Natural killer cell treated with Interleukin-12 subunit alpha and Interleukin-12 subunit beta and Interleukin-15 and Interleukin-18, amount 100 ng/mL, for 72 hours (primary cell): Measurements from ENCODE around the gene RFX2. TPM values are rescaled to one million over a fixed set of nuclear protein-coding genes. Genes with fewer than 3 reads are reported as not detected.

ENCODE experiments used
- ATAC-seq, 2 donors: fragments of 150-1000 bp; cut with Tn5 transposase in 1 of 2; sonication (Bioruptor Pico), chemical (Tn5 transposase) in 1 of 2; 2 replicates each; pipeline ENCODE4 v1.10.0; 2021
- DNase-seq: peaks from one replicate; pipeline ENCODE4 v3.0.0; 2022; ENCODE audit warnings: low spot score
- H3K27ac Mint-ChIP-seq, 2 donors: 1 replicate in 1 of 2; 2 replicates in 1 of 2; pipeline ENCODE4 v1.8.0; 2022; ENCODE audit warnings: mixed read lengths in 2 of 2, mild to moderate bottlenecking in 1 of 2, moderate library complexity in 1 of 2
- H3K27me3 Mint-ChIP-seq, 2 donors: 1 replicate in 1 of 2; 2 replicates in 1 of 2; pipeline ENCODE4 v1.8.0; 2022; ENCODE audit warnings: mixed read lengths in 2 of 2
- H3K36me3 Mint-ChIP-seq: one replicate; pipeline ENCODE4 v1.8.0; 2022; ENCODE audit warnings: mixed read lengths
- H3K4me1 Mint-ChIP-seq, 2 donors: 1 replicate in 1 of 2; 2 replicates in 1 of 2; pipeline ENCODE4 v1.8.0; 2022; ENCODE audit warnings: low read depth in 2 of 2, mixed read lengths in 2 of 2, mild to moderate bottlenecking in 1 of 2
- H3K4me3 Mint-ChIP-seq: one replicate; pipeline ENCODE4 v1.8.0; 2022; ENCODE audit warnings: mixed read lengths
- H3K9me3 Mint-ChIP-seq: 2 replicates; pipeline ENCODE4 v1.8.0; 2022; ENCODE audit warnings: mixed read lengths
- total RNA-seq, 2 donors: library from RNA; stranded (reverse); gene quantifications; one replicate each; pipeline ENCODE4 v1.2.3, GENCODE V29; 2022

The RFX2 gene
- total RNA-seq, 2 donors from 2014 or later = 6.6 to 6.9 TPM

DNA sequence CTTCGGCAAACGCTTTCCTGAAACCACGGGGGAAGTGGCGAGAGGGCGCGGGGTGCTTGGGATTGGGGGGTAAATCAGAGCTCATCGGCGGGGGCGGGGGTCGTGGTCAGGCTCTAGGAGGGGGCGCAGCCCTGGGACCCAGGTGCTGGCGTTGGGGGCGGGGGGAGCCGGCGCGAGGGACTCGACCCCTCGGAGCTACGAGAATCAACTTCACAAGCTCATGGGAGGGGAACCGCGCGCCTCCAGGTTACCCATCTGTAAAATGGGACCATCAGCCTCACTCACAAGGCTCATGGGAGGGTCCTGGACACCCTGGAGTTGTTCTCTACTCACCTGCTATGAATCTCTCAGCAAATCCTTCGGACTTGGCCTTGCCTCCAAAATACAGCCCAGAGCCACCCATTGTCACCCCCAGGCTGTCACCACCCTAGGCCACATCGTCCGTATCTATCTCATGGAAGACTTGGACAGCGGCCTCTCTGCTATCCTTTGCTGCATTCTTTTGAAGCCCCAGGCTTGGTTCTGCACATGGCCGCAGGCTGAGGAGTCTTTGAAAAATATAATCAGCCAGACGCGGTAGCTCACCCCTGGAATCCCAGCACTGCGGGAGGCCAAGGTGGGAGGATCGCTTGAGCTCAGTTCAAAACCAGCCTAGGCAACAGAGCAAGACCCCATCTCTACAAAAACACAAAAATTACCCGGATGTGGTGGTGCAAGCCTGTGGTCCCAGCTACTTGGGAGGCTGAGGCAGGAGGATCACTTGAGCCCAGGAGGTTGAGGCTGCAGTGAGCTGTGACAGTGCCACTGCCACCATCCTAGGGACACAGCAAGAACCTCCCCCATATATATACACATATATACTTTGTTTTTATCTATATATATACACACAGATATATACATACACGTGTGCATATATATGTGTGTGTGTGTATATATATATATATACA lies 131.4 kb downstream of the RFX2 start:
- Mint-ChIP-seq H3K27me3 (no peaks in the 10 kb centered on the region), H3K4me3 (peak overlapping the region; percentile 100), H3K4me1 (peaks cover 54 to 58% of the 10 kb centered on the region in 2 donors), H3K27ac (peak overlapping the region; percentile 92 to 94), H3K36me3 (peaks cover 7% of the 10 kb centered on the region), H3K9me3 (no peaks in the 10 kb centered on the region)
- DNase-seq = no peak
- ATAC-seq = no peak

GRCh38 chr19:5977785-5978605 lies 132.3 kb downstream of the RFX2 start, which contains the start of gene RANBP3:
TSS of gene RANBP3 (minus strand) at chr19:5978140. CDS start at chr19:5978082, 58 bp downstream.
- H3K27me3 Mint-ChIP-seq = no peaks in the 10 kb centered on the region
- H3K36me3 Mint-ChIP-seq = peaks cover 7% of the 10 kb centered on the region
- ATAC-seq (peak; percentile 96 to 97), DNase-seq (peak; percentile 100)
- peak within 1 kb of the TSS; percentile 92 to 94 for H3K27ac Mint-ChIP-seq
- H3K4me1 Mint-ChIP-seq = peaks cover 45 to 49% of the 10 kb centered on the region in 2 donors
- peak within 1 kb of the TSS; percentile 100 for H3K4me3 Mint-ChIP-seq
- H3K9me3 Mint-ChIP-seq = no peaks in the 10 kb centered on the region

DNA sequence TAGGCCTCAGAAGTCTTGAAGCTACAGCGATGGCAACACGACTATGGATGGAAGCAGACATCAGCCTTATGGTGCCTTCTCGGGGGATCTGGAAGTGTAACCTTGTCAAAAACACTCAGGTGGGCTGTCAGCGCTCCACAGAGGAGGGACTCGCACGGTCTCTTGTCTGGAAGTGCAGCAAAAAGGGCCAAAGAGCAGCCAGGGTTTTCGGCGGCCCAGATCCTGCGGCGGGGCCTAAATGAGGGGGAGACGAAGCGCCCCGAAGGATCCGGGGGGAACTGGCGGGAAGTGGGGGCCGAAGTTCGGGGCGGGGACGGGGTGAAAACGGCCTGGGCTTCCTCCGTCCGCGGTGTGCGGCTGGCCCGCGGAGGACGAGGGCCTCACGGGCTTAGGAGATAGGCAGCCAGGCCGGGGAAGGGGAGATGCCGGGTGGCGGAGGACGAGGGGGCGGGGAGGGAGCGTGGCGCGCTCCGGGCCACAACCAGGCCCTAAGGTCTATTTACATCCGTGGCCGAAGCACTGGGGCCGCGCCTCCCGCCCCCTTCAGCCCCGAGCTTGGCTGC lies 133.0 kb downstream of the RFX2 start:
- Mint-ChIP-seq H3K27me3 (no peaks in the 10 kb centered on the region), H3K9me3 (no peaks in the 10 kb centered on the region), H3K36me3 (peaks cover 7% of the 10 kb centered on the region), H3K4me3 (peak overlapping the region; percentile 100), H3K27ac (peak overlapping the region; percentile 92 to 94), H3K4me1 (peaks cover 47 to 51% of the 10 kb centered on the region in 2 donors)
- ATAC-seq = peak in 1 of 2 donors; percentile 2
- no peak for DNase-seq

GRCh38 chr19:5976768-5977167 lies 133.5 kb downstream of the RFX2 start:
- Mint-ChIP-seq H3K36me3 (peaks cover 7% of the 10 kb centered on the region), H3K27me3 (no peaks in the 10 kb centered on the region), H3K9me3 (no peaks in the 10 kb centered on the region), H3K27ac (peak overlapping the region; percentile 92 to 94), H3K4me3 (peak overlapping the region; percentile 100), H3K4me1 (peaks cover 50 to 56% of the 10 kb centered on the region in 2 donors)
- DNase-seq (no peak), ATAC-seq (no peak)

DNA sequence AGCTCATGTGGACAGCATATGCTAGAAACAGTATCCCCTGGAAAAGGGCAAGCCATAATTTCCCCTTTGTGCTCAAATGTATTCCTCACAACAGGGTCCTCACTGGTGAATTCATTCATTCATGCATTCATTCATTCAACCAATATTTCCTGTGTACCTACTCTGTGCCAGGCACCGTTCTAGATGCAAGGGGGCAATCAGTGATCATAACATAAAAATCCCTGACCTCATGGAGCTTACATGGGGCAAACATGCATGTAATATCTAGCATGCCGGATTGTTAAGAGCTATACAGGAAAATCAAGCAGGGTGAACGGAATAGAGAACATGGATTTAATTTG lies 134.9 kb downstream of the RFX2 start:
- no peak for ATAC-seq
- peaks cover 59 to 61% of the 10 kb centered on the region in 2 donors for H3K4me1 Mint-ChIP-seq
- H3K36me3 Mint-ChIP-seq = peaks cover 7% of the 10 kb centered on the region
- no peaks in the 10 kb centered on the region for H3K9me3 Mint-ChIP-seq
- no peak for DNase-seq
- peak overlapping the region; percentile 100 for H3K4me3 Mint-ChIP-seq
- H3K27ac Mint-ChIP-seq = peak overlapping the region; percentile 92 to 94
- no peaks in the 10 kb centered on the region for H3K27me3 Mint-ChIP-seq

GRCh38 chr19:5974721-5975387 lies 135.4 kb downstream of the RFX2 start:
- Mint-ChIP-seq H3K9me3 (no peaks in the 10 kb centered on the region), H3K4me1 (peaks cover 56 to 59% of the 10 kb centered on the region in 2 donors), H3K27ac (peak overlapping the region; percentile 92 to 94), H3K36me3 (peaks cover 7% of the 10 kb centered on the region), H3K27me3 (no peaks in the 10 kb centered on the region), H3K4me3 (peak overlapping the region; percentile 63)
- DNase-seq (no peak), ATAC-seq (no peak)

- Mint-ChIP-seq H3K9me3 (no peaks in the 10 kb centered on the region), H3K27ac (peak overlapping the region; percentile 25 to 94), H3K4me1 (peaks cover 51 to 57% of the 10 kb centered on the region in 2 donors), H3K4me3 (peak overlapping the region; percentile 63), H3K27me3 (no peaks in the 10 kb centered on the region), H3K36me3 (peaks cover 7% of the 10 kb centered on the region)
- ATAC-seq (no peak), DNase-seq (no peak)
Measured at GRCh38 chr19:5973867-5974635, 136.2 kb downstream of the RFX2 start.

- DNase-seq (no peak), ATAC-seq (no peak)
- Mint-ChIP-seq H3K9me3 (no peaks in the 10 kb centered on the region), H3K27ac (no peak overlapping the region), H3K4me3 (no peak overlapping the region), H3K27me3 (no peaks in the 10 kb centered on the region), H3K4me1 (peaks cover 56 to 58% of the 10 kb centered on the region in 2 donors), H3K36me3 (peaks cover 7% of the 10 kb centered on the region)
Measured at GRCh38 chr19:5973376-5973775, 136.9 kb downstream of the RFX2 start.

DNA sequence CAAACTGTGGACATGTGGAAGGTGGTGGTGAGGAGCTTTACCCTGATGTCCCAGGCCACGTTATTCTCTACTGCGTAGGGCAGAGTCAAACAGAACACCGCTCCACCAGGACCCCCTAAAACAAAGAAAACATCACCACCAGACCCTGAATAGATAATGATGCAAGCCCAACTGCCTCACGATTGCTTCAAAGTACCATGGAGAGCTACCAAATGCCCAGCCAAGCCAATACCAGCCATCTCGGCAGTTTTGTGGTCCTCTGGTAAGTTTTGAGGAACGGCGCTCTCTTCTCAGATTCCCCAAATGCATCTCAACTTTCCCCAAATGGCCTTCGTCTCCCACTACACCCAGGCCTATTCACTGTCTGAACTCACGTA lies 138.0 kb downstream of the RFX2 start:
- DNase-seq = no peak
- no peak for ATAC-seq
- Mint-ChIP-seq H3K9me3 (no peaks in the 10 kb centered on the region), H3K27me3 (no peaks in the 10 kb centered on the region), H3K36me3 (peaks cover 7% of the 10 kb centered on the region), H3K4me3 (no peak overlapping the region), H3K4me1 (peaks cover 61 to 64% of the 10 kb centered on the region in 2 donors), H3K27ac (peak overlapping the region in 1 of 2 donors; percentile 58)

DNA sequence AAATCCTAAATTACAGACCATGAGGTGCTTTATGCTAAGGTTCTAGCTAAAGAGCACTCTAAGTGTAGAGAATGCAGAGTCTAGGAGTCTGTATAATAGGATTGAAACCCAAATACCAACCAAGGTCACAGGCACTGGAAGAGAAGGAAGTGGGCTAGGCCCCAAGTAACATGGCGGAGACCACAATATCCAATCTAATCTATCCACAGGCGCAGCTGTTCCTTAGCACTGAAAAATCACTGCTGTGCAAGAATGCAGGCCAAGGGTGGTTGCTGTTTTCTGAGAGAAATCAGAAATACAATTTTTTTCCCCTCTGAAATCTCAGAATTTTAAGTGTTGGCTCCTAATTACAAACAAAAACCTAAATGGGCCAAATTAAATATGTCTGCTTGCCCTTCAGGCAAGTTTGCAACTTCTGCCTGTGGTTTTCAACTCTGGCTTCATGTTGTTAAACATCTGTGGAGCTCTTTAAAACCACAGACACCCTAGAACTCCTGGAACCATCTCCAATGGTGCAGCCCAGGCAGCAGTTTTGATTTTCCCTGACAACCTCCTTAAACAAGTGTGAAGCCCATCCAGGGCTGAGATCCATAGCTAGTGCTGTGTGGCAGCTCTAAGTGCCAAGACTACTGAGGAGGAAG lies 138.5 kb downstream of the RFX2 start:
- no peaks in the 10 kb centered on the region for H3K27me3 Mint-ChIP-seq
- peak overlapping the region in 1 of 2 donors; percentile 58 for H3K27ac Mint-ChIP-seq
- no peaks in the 10 kb centered on the region for H3K9me3 Mint-ChIP-seq
- H3K36me3 Mint-ChIP-seq = peaks cover 7% of the 10 kb centered on the region
- peaks cover 60 to 62% of the 10 kb centered on the region in 2 donors for H3K4me1 Mint-ChIP-seq
- H3K4me3 Mint-ChIP-seq = no peak overlapping the region
- ATAC-seq (no peak), DNase-seq (no peak)

DNA sequence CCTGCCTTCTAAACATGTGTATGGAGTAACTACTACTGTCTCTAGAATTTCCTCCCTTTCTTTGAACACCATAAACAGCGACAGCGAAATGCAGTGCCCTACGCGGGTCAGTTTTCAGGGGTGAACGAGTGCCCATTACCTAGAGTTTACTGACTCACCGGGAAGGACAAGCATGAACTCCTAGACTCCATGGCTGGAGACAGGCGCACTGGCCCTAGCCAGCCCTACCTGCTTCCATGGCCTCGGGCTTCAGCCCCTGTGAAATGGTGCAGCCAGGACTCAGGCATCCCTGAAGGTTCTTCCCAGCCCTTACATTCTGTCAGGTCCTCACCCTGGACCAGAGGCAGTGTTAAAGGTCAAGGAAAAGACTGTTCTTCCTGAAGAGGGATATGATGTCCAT lies 140.8 kb downstream of the RFX2 start:
- peaks cover 45 to 56% of the 10 kb centered on the region in 2 donors for H3K4me1 Mint-ChIP-seq
- ATAC-seq (no peak), DNase-seq (no peak)
- H3K9me3 Mint-ChIP-seq = no peaks in the 10 kb centered on the region
- H3K4me3 Mint-ChIP-seq = no peak overlapping the region
- H3K27me3 Mint-ChIP-seq = no peaks in the 10 kb centered on the region
- H3K27ac Mint-ChIP-seq = peak overlapping the region in 1 of 2 donors; percentile 60
- H3K36me3 Mint-ChIP-seq = no peaks in the 10 kb centered on the region
